HS-27A (cell line): ENCODE measurements around the gene SLC4A1.

ENCODE experiments used
- DNase-seq: peaks from one replicate; pipeline ENCODE4 v3.0.0-alpha.2; 2012; ENCODE audit warnings: low read depth, missing footprints

SLC4A1 gene

DNA sequence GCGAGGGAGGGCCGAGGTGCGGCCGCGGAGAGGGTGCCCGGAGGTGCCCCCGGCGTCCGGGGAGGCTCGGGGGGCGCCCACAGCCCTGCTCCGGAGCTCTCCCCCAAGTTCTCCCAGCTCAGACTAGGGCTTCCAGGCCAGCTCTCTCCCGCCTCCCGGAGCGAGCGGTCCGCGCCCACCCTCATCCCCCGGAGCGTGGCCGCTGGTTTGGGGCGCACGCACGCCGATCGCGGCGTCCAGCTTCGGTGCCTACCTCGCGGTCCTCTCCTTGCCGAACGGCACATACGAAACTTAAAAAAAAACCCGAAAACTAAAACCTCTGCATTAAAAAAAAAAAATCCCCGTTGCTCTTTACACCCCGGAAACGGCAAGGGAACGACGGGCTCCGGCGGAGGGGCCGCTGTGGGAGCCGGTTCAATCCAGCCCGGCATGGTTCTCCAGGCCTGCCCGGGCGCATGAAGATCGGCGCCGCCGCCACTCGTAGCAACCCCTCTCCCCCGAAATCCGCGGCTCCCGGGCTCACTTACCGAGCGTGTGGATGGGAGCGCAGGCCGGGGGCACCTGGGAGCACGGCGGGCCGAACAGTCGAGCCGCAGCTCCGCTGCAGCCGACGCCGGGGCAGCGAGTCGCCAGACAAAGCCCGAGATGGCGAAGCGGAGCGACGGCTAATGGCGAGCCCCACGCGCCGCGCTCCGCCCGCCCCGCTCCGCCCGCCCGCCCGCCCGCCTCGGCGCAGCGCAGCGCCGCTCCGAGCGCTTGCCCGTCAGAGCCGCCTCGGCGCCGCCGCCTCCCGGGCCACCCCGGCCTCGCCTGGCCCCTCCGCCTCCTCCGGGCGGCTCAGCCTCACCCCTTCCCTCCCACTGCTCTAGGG lies 47.5 kb downstream of the SLC4A1 start:
- no peak for DNase-seq

DNA sequence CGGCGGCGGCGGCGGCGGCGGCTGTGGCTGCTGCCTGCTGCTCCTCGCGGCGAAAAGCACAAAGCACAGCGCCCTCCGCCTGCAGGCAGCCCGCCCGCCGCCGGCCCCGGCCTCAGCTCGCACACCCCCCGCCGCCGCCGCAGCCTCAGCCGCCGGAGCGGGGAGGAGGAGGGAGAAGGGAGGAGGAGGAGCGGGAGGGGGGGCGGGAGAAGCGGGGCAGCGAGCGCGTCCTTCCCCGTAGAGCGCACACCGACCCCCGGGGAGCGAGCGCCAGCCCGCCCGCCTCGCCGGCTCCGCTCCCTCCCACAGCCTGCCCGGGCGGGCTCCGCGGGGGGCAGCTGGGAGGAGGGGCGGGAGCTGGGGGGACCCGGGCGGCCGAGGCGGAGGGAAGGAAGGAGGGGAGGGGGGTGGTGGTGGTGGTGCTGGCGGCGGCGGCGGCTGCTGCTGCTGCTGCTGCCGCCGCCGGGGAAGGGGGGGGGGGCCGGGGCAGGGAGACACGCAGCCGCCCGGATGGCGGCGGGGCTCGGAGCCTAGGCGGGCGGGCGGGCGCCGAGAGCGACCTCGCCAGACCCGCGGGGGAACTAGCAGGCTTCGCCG lies 48.2 kb downstream of the SLC4A1 start, which contains the start of gene UBTF:
UBTF (minus strand) TSS at position 60 of the 597 bp plus-strand sequence. CDS start 1,446 bp downstream, outside the sequence.
- DNase-seq, result no peak

DNA sequence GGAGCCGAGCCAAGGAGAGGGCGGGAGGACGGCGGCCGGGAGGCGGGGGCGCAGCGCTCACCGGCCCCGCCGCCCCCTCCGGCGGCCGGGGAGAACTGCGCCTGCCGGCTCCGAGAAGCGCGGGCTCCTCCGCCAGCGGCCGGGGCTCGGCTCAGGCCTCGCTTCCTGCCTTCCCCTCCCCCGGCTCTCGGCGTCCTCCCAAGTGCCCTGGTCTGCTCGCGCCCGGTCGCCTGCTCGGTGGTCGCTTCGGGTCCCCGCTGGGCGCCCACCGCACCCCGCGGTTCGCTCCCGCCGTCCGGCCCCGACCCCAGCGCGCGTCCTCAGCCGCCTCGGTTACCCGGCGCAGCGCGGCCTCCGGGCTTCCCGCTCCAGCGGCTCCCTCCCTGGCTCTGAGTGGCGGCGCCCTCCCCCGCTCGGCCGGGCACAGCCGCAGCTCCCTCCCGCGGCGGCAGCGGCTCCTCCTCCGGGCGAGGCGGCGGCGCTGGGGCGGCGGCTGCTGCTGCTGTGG lies 48.8 kb downstream of the SLC4A1 start:
- no peak for DNase-seq

DNA sequence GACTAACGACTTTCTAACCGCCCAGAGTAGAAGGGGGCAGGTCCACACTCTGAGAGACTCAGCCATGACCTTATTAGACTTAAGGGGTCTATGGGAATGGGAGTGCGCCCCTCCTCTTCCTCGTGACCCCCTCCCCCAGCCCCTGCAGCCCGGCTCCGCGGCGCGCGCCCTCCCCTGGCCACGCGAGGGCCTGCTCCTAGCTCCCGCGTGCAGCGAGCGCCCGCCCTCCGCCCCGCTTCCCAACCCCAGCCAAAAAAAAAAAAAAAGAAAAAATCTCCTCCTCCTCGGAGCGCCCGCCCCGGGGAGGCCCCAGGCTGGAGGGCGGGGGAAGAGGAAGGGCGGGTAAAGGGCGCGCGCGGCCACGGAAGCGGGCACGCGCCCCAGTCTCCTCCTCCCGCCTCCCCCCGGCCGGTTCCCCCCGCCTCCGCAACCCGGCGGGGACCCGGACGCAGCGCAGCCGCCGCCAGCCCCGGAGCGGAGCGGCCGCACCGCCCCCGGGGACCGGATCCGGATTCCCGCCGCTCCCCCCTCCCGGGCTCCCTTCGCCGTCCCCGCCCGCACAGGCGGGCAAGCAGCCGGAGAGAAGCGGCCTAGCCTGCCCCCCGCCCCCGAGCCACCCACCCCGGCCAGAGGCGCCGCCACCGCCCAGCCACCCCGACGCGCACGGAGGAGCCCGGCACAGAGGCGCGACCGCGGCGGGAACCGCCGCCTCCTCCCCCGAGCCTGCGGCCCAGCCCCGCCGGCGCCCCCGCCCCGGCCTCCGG lies 49.4 kb downstream of the SLC4A1 start:
- DNase-seq, result no peak

DNA sequence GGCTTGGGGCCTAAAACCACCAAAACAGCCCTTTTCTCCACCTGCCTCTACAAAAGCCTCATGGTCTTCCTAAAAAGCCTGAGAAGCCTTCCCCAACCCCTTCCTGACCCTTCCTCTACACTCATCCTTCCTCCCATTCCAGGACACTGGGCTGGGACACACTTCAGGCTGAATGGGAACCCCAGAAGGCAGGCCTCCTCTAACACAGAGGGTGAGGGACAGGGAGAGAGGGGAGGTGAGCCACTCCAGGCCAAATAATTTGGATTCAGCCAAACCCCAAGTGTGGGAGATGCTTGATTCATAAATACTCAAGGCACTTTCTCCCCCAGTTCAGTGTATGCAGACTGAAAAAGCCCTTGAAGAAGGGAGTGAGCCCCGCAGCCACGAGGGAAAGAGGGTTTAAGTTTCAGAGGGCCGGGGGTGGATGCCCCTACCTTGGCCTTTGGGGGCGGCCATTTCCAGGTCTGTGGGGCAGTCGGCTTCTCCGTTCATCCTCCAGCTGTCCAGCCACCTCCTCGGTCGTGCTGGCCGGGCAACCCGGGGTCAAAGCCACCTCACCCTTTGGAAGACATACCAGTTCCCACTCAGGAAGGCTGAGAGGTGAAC lies 50.1 kb downstream of the SLC4A1 start:
- no peak for DNase-seq

DNA sequence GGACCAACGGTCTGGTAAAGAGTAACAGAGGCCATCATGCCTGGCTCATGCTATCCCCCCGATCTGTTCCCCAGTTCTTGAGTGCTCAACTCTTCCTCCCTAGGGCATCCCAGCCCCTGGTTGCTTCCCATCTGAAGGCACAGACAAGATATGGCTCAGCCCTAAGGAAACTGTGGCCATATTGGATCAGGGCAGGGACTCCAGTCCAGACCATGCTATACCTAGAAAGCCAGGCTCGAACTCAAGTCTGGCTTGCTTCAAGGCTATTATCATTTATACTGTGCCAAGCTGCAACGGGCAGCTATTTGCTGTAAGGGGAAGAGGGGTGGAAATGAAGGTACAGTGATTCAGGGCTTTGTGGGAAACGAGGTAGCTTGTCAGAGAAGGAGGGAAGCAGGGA lies 51.2 kb downstream of the SLC4A1 start:
- no peak for DNase-seq

DNA sequence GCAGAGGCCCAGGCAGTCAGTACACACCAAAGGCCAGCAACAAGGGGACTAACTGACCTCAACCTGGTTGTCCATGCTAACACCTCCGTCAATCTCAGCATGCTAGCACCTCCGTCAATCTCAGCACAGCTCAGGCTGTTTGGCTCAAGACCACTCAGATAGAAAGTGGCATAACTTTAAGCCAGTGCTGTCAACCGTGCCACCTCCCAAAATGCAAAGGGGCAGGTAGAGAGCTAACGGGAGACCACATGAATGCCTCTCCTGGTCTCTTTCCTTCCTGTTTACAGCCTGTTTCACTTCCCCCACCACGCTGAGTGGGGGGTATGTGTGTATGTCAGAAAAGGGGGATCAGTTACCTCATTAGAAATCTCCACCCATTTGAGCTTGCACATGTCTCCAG lies 51.8 kb downstream of the SLC4A1 start:
- no peak for DNase-seq

DNA sequence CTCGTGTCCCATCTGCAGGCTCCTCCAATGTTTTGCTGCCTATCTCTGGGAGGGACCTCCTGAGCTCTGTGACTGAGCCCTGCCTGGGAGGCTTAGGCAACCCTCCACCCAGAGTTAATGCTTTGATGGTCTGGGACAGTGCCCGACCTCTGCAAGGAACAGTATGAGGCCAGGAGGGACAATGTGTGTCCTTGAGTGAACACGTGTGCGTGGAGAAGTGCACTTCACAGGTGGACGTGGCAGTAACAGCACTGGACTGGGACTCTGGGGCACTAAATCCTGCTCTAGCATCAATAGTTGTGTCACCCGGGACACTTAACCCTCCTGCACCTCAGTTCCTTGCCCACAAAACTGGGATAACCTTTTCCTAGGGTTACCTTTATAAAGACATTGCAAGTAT lies 53.0 kb downstream of the SLC4A1 start:
- DNase-seq, result no peak

DNA sequence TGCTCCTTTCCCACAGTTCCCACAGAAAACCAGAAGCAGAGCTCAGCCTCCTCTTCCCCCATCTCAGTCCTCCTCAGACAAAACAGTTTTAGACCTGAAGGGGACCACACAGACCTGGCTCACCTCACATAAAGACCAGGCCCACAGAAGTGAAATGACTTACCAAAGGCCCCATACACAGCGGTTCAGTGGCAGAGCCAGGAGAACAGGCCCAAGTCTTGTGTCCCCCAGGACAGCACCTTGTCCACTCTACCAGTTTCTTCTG lies 53.8 kb downstream of the SLC4A1 start:
- DNase-seq, result no peak

DNA sequence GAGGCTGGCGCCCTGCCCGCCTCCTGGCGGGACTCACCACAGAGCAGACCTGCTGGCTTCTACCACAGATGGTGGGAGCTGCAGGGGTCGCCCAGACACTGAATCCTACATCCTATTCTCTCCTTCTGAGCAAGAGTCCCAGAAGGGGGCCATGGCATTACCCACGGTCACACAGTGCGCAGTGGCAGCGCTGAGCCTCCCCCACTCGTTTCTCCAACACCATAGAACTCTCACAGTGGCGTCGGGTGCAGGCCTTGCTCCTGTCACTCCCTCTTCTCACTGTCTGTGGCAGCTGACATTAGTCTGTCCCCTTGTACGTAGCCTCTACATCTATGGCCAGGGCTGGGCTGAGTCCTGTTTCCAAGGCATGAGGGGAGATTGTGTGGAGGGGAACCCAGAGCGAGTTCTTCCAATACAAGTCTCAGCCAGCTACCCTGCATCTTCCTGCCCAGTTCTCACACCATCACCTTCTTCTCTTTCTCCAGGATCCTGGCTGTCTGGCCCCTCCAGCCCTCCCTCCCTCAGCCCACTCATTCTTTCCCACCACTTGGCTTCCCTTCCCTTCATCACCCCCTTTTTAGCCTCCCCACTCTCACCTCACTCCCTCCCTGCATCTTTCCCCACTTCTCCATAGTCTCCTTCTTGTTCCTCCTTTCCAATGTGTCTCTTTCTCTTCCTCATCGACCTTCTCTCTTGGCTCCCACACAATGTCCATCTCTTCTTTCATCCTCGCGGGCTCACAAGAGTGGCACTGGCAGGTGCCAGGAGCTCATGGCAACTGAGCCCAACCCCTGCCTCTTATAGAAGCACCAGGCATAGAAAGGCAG lies 54.3 kb downstream of the SLC4A1 start:
- no peak for DNase-seq

DNA sequence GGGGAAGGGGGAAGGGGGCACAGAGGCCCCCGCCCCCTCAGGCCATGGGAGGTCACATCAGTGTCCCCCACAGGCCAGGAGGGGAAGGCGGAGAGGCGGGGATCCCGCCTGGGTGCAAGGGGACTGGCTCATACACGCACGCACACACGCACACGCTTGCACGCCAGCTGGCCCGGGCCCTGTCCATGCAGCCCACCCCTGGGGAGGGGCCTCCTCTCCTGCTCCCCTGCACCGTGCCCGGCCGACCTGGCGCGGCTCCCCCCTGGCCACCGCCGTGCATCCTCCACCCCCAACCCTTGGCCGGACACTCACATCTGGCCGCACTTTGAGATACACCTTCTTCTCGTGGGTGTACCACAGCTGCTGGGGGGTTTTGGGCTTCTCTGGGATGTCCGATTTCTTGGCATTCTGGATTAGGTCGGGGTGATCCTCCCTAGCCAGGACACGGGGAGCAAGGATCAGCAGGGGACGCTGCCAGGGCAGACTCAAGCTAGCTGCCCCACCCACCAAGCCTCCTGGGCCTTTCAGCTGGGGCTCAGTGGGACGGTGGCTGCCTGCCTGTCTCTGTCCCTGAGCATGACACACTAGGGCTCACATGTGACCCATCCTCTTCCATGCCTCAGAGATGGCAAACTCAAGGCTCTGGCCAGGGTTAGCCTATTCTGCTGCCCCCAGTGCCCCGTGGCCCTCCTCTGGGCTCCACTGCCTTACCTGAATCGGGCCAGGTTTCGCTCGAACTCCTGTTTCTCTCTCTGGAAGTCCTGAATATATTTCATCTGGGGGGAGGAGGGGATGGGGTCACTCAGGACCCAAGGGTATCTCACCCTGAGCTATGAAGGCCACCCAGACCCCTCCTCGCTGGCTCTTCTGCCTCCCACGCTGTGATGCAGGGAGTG lies 55.2 kb downstream of the SLC4A1 start:
- no peak for DNase-seq

DNA sequence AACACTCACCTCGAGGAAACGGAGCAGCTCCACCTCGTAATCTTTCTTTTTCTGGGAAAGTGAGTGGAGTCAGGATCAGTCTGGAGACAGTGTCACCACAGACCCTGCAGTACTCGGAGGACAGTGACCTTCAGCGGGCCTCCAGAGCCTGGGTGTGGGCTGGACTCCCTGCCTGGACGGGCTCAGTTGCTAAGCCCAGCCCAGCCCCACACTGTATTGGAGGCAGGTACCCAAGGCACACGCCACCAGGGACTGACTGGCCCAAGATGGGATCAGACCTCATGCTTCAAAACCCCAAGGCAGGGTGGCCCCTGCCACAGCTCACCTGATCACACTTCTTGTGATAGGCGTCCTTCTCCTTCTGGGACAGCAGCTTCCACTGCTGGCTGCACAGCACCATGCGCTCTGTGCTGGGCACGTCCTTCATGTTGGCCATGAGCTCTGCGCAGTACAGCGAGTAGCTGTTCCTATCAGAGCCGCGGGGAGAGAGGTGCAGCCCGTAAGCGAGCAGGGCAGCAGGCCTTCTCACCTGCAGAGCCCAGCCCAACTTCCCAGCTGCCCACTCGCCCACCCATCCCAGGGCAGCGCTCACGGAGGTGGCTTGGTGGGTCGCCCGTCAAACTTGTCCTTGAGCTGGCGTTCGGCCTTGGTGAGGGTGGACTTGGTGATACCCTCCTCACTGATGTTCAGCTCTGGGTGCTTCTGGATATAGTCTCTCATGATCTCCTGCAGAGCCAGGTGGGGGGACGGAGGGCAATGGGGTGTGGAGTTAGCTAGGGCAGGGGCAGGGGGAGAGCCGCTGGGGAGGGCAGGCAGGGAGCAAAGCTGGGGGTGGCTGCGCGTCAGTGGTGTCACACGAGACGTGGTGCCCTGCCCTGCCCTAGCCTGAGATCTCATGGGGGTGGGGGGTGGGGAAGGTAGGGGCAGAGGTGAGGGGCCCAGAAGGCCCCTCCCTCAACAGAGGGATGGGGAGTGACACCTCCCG lies 56.4 kb downstream of the SLC4A1 start:
- DNase-seq, result no peak

DNA sequence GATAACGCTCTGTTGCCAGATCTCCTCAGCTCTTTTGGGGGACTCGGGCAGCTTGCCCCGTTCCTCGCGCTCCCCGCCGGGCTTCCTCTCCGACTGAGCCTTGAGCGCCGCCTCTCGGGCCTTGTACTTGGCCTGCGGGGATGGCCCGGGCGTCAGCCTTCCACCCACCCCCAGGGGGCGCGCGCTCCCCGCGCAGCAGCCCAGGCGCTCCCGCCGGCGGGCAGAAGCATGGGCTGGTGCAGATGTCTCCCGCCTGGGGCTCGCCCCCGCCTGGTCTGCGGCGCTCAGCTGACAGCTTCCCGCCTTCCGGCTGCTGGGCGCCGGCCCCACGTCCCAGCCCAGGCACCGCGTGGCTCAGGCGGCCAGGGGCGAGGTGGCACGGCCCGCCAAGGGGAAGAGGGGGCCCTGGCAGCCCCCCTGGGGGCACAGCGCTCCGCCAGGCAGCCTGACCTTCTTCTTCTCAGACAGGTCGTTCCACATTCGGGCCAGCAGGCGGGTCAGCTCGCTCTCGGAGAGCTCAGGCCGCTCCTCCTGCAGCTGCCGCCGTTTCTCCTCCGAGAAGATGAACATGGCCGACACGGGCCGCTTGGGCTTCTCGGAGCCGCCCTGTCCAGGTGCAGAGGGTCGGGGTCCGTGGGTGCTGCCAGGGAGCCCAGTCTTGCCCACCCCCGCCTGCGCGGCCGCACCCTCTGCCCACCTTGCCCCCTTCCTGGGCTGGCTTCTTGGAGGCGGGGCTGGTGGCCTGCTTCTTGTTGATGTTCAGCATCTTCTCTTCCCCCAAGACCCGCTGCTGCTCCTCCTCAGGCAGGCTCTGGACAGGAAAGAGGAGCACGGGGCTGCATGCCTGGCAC lies 57.4 kb downstream of the SLC4A1 start:
- no peak for DNase-seq

DNA sequence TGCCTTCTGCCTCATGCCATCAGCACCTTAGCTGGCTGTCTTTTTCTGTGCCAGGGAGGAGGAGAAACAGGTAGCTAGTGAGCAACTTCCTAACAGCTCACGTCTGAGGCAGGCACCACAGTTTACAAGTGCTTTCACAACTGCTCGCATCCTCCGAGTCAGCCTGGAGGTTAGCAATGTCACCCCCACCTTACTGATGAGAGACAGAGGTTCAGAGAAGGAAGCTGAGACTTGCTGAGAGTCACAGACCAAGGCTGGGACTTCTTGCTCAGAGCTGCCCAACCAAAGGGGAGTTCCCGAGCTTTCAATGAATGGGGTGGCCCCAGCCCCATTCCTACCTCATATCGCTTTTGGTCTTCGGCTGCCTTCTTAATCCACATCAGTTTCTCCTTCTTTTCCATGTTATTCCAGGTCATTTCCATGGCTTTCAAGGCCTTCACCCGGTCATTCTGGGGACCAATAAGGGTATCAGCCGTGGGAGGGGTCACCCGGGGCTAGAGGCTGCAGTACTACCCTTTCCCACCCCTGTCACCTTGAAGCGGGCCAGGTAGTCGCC lies 58.1 kb downstream of the SLC4A1 start:
- no peak for DNase-seq

DNA sequence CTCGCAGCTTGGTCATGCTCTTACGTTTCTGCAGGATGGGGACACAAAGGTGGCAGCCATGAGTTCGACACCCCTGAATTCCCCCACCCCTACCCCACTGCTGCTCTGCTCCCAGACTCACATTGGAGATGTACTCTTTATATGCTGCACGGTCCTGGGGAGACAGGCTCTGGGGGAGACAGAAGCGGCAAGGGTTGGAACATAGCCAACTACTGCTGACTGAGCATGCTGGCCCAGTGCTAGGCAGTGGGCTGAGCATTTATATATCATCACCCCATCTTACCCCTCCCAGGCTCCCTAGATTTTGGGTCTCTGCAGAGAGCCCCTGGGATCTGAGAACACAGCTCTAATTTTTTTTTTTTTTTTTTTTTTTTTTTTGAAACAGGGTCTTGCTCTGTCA lies 60.2 kb downstream of the SLC4A1 start:
- no peak for DNase-seq

DNA sequence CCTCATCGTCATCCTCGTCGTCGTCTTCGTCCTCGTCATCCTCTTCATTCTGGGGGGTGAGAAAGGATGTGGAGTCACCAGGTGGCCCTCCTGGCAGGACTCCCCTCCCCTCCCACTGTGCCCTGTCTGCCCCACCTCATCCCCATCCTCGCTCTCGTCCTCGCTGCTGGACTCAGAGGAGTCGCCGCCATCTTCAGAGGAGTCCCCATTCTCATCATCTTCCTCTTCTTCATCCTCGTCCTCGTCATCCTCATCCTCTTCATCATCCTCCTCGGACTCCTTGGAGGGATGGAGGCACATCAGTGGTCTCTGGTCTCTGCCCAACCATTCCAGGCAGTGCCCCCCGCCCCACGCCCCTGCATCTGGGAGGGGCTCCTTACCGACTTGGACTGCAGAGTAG lies 60.6 kb downstream of the SLC4A1 start:
- no peak for DNase-seq

DNA sequence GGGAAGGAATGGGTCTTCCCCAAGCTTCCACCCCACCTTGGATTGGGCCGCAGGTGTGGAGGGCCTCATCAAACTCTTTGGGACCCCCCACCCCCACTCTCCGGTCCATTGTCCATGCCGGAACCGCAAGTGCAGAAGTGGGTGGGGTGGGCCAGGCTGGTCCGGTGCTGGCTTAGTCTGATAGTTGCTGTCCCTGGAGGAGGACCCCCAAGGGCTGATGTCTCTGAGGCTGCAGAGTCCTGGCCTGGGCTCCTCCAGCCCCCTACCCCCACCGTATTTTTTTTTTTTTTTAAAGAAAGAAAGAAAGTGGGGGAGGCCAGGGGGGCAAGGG lies 61.1 kb downstream of the SLC4A1 start:
- no peak for DNase-seq
